ENCODE measurements around the gene ZNF17.
"Not testable (repeated sequence)": the region's sequence is repeated elsewhere in the genome, so short reads cannot be mapped to it uniquely, and the experiment has no call there.

The ZNF17 gene

DNA sequence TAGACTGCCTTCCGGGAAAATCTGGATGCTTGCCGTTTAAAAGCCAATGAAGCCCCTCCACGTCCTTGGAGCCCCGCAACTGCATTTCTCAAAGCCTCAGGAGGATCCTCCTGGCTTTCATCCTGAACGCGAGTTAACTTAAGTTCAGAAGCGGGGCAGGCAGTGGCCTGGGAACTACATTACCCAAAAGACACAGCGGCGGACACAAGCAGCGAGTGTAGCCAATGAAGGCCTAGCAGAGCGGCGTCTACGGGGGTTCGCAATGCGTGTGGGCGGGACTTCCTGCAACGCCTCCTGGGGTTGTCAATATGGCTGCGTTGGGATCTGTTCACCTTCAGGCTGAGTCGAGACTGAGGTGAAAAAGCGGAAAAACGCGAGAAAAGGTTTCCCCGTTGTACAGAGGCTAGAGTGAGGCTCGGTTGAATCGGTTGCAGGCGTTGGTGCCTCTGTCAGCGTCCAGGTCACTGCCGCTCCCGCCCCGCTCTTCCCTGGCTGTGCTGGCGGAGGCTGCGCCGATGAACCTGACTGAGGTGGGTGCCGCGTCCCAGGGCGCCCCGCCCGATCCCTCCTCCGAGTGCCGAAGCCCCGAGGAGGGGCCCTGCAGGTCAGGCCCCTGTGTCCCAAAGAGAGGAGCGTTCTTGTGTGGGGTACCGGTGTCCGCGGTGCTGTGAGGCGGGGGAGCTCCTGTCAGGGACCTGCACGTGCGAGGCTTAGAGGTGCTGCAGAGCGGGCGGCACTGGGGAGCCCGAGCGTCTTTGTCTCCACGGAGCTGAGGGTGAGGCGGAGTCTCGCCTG, at the start of gene ZNF17:
TSS of gene ZNF17 (plus strand) at position 285 of the 795 bp plus-strand sequence. CDS start 2,455 bp downstream, outside the sequence.
- in situ Hi-C loops (cut with HindIII; ENCODE audit: low sequenced_read_pairs): no loop called here

DNA sequence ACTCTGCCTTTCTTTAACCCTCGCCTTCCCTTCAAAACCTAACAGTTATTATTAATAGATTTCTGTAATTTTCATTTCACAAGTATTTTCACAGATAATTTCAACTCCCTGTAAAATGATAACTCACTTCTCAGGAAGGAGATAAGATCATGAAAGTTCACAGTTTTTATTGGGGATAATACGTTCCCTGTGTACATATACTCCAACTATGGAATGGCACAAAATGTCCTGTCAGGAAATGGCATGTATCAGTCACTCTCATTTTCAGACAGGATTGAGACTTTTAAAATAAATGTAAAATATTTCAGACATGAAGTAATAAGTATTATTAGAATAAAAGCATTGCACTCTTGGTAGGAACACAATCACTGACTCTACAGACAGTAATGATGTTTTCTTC, 48.5 kb upstream of the ZNF17 start:
- in situ Hi-C loops (cut with HindIII; ENCODE audit: low sequenced_read_pairs): no loop called here

GRCh38 chr19:57362997-57363687, 47.8 kb upstream of the ZNF17 start, which contains the start of the genes TRAPPC2B and ZNF547:
Gene TRAPPC2B, plus strand, starts transcription at chr19:57363551. Its CDS starts 1,283 bp downstream, at chr19:57364834.
Gene ZNF547, plus strand, starts transcription at chr19:57363551. Its CDS starts 5,005 bp downstream, at chr19:57368556.
- in situ Hi-C loops (cut with HindIII; ENCODE audit: low sequenced_read_pairs): no loop called here

DNA sequence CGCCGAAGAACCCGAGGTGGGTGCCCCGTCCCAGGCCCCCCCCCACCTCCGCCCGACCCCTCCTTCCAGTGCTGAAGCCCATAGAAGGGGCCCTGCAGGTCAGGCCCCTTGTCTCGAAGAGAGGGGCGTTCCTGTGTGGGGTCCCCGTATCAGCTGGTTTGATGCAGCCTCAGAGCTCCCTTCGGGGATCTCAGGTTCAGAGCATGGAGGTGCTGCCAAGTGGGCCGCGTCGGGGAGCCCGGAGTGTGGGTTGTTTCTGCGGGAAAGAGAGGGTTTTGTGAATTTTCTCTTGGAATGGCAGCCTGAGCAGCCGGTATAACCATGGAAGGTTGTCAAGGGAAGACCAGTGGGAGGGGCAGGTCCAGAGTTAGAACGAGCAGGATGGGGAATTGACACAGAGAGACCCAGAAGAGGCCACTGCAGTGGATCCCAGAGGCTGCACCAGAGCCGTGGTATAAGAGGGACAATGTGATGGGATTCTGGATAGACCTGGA, 47.2 kb upstream of the ZNF17 start:
- in situ Hi-C loops (cut with HindIII; ENCODE audit: low sequenced_read_pairs): no loop called here

DNA sequence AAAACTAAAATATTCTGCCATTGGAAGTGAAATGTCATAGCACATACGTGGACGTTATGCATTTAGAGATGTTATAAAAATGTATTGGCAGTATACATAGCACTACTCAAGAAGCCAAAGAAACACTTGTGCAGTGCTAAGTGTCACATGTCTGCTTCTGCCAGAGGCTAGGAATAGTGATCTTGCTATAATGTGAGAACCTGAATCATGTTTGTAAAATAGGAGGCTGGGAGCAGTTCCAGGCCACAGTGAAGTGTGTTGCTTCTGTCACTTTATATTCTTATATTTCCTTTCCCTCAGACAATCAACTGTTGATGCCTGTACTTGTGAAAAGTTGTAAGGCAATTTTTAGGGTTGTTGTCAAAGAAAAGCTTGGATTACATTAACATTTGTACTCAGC, 44.2 kb upstream of the ZNF17 start:
- in situ Hi-C loops (cut with HindIII; ENCODE audit: low sequenced_read_pairs): no loop called here

GRCh38 chr19:57374179-57374578, 36.8 kb upstream of the ZNF17 start:
- in situ Hi-C loops (cut with HindIII; ENCODE audit: low sequenced_read_pairs): no loop called here

DNA sequence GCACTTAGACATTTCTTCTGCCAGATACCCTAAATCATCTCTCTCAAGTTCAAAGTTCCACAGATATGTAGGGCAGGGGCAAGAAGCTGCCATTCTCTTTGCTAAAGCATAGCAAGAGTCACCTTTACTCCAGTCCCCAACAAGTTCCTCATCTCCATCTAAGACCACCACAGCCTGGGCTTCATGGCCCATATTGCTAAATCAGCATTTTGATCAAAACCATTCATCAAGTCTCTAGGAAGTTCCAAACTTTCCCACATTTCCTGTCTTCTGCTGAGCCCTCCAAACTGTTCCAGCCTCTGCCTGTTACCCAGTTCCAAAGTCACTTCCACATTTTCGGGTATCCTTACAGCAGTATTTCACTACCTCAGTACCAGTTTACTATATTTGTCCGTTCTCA, 36.3 kb upstream of the ZNF17 start:
- in situ Hi-C loops (cut with HindIII; ENCODE audit: low sequenced_read_pairs): not testable (repeated sequence)

GRCh38 chr19:57376151-57376550, 34.8 kb upstream of the ZNF17 start:
- in situ Hi-C loops (cut with HindIII; ENCODE audit: low sequenced_read_pairs): no loop called here

DNA sequence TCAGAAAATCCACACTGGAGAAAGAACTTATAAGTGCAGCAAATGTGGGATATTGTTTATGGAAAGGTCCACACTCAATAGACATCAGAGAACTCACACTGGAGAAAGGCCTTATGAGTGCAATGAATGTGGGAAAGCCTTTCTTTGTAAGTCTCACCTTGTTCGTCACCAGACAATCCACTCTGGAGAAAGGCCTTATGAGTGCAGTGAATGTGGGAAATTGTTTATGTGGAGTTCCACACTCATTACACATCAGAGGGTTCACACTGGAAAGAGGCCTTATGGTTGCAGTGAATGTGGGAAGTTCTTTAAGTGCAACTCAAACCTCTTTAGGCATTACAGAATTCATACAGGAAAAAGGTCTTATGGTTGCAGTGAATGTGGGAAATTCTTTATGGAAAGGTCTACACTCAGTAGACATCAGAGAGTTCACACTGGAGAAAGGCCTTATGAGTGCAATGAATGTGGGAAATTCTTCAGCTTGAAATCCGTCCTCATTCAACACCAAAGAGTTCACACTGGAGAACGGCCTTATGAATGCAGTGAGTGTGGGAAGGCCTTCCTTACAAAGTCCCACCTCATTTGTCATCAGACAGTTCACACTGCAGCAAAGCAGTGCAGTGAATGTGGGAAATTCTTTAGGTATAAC, 33.3 kb upstream of the ZNF17 start:
- in situ Hi-C loops (cut with HindIII; ENCODE audit: low sequenced_read_pairs): no loop called here

GRCh38 chr19:57380923-57381322, 30.0 kb upstream of the ZNF17 start:
- in situ Hi-C loops (cut with HindIII; ENCODE audit: low sequenced_read_pairs): no loop called here

DNA sequence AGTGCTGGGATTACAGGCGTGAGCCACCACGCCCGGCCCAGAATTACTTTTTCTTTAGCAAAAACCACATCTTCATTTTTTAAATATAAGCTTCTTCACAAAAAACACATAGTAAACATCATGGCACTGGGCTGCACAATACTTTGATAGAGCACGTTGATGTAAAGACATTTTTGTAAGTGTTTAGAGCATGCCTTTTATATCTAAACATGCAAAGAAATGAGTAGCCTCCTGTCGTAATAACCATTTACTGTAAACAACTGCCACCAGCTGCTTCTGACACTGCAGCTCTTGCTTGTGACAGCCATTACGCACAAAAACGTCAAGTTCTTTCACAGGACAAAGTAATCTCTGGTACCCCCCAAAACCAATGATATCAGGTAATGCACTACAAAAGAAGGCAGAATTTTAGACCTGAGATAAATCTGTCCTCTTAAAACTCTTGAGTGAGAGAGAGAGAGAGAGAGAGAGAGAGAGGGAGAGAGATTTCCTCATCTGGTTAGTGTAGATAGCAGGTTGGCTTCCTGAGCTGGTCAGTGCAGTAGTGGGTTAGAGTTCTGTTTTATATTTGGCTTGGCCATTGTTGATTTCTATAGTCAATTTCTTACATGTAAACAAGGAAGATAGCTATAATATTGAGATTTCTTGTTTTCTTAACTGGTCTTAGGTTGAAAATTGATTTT, 28.0 kb upstream of the ZNF17 start:
- in situ Hi-C loops (cut with HindIII; ENCODE audit: low sequenced_read_pairs): no loop called here

- in situ Hi-C loops (cut with HindIII; ENCODE audit: low sequenced_read_pairs): no loop called here
Measured at GRCh38 chr19:57389194-57389729, 21.7 kb upstream of the ZNF17 start.

DNA sequence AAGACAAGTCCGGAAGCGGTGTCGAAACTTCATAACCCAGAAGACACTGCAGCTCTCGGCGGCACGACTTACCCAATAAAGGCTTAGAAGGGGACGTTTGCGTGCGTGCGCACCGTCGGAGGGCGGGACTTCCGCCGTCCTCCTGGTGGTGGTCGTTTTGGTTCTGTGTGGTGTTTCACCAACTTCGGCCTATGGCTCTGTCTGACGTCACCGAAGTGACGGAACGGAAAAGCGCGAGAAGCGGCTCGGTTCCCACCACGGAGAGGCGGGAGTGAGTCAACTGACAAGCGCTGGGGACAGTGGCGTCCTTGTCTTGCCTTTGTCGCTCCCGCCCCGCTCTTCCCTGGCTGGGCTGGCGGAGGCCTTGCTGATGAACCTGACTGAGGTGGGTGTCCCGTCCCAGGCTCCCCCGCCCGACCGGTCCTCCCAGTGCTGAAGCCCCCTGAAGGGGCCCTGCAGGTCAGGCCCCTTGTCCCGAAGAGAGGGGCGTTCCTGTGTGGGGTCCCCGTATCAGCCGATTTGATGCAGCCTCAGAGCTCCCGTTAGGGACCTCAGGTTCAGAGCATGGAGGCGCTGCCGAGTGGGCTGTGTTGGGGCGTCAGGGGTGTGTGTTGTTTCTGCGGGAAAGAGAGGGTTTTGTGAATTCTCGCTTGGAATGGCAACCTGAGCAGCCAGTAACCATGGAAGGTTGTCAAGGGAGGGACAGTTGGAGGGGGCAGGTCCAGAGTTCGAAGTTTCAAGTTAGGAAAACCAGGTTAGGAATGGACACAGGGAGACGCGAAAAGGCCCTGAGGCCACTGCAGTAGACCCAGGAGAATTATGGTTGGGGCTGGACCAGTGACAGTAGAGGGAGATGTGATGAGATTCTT, 21.0 kb upstream of the ZNF17 start, which contains the start of gene ZNF548:
TSS of gene ZNF548 (plus strand) at position 125 of the 869 bp plus-strand sequence. CDS start at position 371, 246 bp downstream.
- in situ Hi-C loops (cut with HindIII; ENCODE audit: low sequenced_read_pairs): no loop called here

- in situ Hi-C loops (cut with HindIII; ENCODE audit: low sequenced_read_pairs): no loop called here
Measured at GRCh38 chr19:57395710-57396109, 15.3 kb upstream of the ZNF17 start.

- in situ Hi-C loops (cut with HindIII; ENCODE audit: low sequenced_read_pairs): no loop called here
Measured at GRCh38 chr19:57398868-57399267, 12.1 kb upstream of the ZNF17 start.

- in situ Hi-C loops (cut with HindIII; ENCODE audit: low sequenced_read_pairs): no loop called here
Measured at GRCh38 chr19:57403737-57404563, 7.0 kb upstream of the ZNF17 start.

GRCh38 chr19:57406516-57407123, 4.3 kb upstream of the ZNF17 start:
- in situ Hi-C loops (cut with HindIII; ENCODE audit: low sequenced_read_pairs): no loop called here

- in situ Hi-C loops (cut with HindIII; ENCODE audit: low sequenced_read_pairs): no loop called here
Measured at GRCh38 chr19:57419439-57419838, 8.5 kb downstream of the ZNF17 start.
